IMR-90 (cell line): ENCODE measurements around the gene NPIPB2.

Experiments used
- BHLHE40 ChIP-seq: fragments of 150-350 bp; IDR thresholded peaks from 2 replicates; pipeline ENCODE4 v1.6.1; 2016; ENCODE audit warnings: mild to moderate bottlenecking, low read depth, low read length
- CHD1 ChIP-seq: IDR thresholded peaks from 2 replicates; pipeline ENCODE4 v1.6.1; 2012; ENCODE audit warnings: low read depth, low read length, improper control_type of control experiment
- CTCF ChIP-seq: conservative IDR thresholded peaks from 2 replicates; pipeline ENCODE4 v1.5.1; 2012; ENCODE audit warnings: mild to moderate bottlenecking, low read depth, low read length, improper control_type of control experiment
- MAFK ChIP-seq: IDR thresholded peaks from 2 replicates; pipeline ENCODE4 v1.6.1; 2012; ENCODE audit warnings: low read depth, low read length, improper control_type of control experiment
- MXI1 ChIP-seq: IDR thresholded peaks from 2 replicates; pipeline ENCODE4 v1.6.1; 2012; ENCODE audit warnings: low read depth, mild to moderate bottlenecking, low read length, moderate library complexity, borderline replicate concordance
- POLR2A ChIP-seq: IDR thresholded peaks from 2 replicates; pipeline ENCODE4 v1.6.1; 2012; ENCODE audit warnings: mild to moderate bottlenecking, low read depth, low read length
- RAD21 ChIP-seq: IDR thresholded peaks from 2 replicates; pipeline ENCODE4 v1.6.1; 2012; ENCODE audit warnings: low read length, improper control_type of control experiment
- RCOR1 ChIP-seq: IDR thresholded peaks from 2 replicates; pipeline ENCODE4 v1.6.1; 2012; ENCODE audit warnings: mild to moderate bottlenecking, low read length, improper control_type of control experiment; ENCODE audit not compliant: insufficient replicate concordance
- SMC3 ChIP-seq: fragments of 150-350 bp; IDR thresholded peaks from 2 replicates; pipeline ENCODE4 v1.6.1; 2016; ENCODE audit warnings: low read depth, mild to moderate bottlenecking, antibody characterized with exemption, low read length, moderate library complexity

DNA sequence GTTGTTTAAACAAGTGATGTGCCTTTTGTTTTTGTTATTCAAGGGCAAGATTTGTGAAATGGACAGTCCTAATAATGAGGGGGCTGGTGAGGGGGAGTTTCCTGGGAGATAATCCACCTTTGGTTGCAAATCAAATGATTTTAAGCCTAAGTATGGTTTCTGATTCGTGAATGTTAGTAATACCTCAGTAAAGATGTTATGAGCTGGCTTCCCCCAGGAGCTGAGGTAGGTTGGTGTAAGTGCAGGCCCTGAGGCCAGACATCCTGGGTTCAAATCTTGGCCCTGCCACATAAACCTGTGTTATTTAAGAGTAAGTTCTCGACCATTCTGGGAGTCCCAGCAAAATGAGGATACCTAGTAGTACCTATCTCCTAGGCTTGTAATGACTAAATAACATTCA is 36.2 kb upstream of the NPIPB2 start:
- no peak for TF ChIP-seq CTCF
- TF ChIP-seq POLR2A, result no peak
- TF ChIP-seq BHLHE40, result no peak
- no peak for TF ChIP-seq RAD21
- no peak for TF ChIP-seq MAFK
- no peak for TF ChIP-seq MXI1
- no peak for TF ChIP-seq SMC3
- no peak for TF ChIP-seq RCOR1
- TF ChIP-seq CHD1, result no peak
